GM12878 (cell line): ENCODE data around the gene PKDREJ. TPM values are rescaled to one million over a fixed set of nuclear protein-coding genes. Genes with fewer than 3 reads are reported as not detected.

Experiments
- ATAC-seq: fragments of 200-7000 bp; cut with Tn5 transposase; 3 replicates; pipeline ENCODE4 v1.9.1; 2020; ENCODE audit warnings: mild to moderate bottlenecking, moderate library complexity
- BruUV-seq: library from RNA; stranded (reverse); fragments of 400-500 nt; replicated peaks from 2 replicates; lab custom pipeline; 2021; lab: Mats Ljungman, UMichigan
- CTCF ChIA-PET: fragments of 300-600 bp; sonication (Branson Sonifier 250); formaldehyde crosslinking; extraction: SDS; loops from one replicate; lab custom pipeline; 2021; ENCODE audit warnings: inconsistent platforms; lab: Yijun Ruan, JAX
- POLR2A ChIA-PET: fragments of 350-600 bp; formaldehyde crosslinking; extraction: SDS; loops from one replicate; lab custom pipeline; 2021; ENCODE audit warnings: inconsistent platforms; lab: Charles Lee
- RAD21 ChIA-PET: fragments of 300-600 bp; sonication (Branson Sonifier 250); formaldehyde crosslinking; loops from one replicate; lab custom pipeline; 2023; ENCODE audit warnings: antibody characterized with exemption; ENCODE audit not compliant: unreplicated experiment; lab: Charles Lee
- SMC1A ChIA-PET: fragments of 300-600 bp; sonication (Branson Sonifier 250); formaldehyde crosslinking; loops from one replicate; lab custom pipeline; 2023; ENCODE audit not compliant: unreplicated experiment, uncharacterized antibody; lab: Charles Lee
- DNase-seq: peaks from one replicate; pipeline ENCODE4 v3.0.0-alpha.2; 2011; ENCODE audit warnings: low read depth, low spot score
- FAIRE-seq: peaks from 3 replicates; lab custom pipeline; 2011; peaks lifted over from hg19 to GRCh38; lab: Jason Lieb, UNC
- H2AFZ ChIP-seq: 2 replicates; pipeline ENCODE4 v1.6.0; 2011; ENCODE audit warnings: low read depth, low read length, control low read depth; ENCODE audit not compliant: control insufficient read depth
- H3K27ac ChIP-seq: 2 replicates; pipeline ENCODE4 v1.5.1; 2011; ENCODE audit warnings: control low read depth; ENCODE audit not compliant: control insufficient read depth, insufficient read depth
- H3K27me3 ChIP-seq, 2 experiments: replicated peaks in 1 of 2; 2 replicates each; pipeline versions ENCODE4 v1.6.0 to v1.6.1; 2011; ENCODE audit warnings: low read length in 1 of 2; ENCODE audit not compliant: control insufficient read depth in 2 of 2, insufficient read depth in 2 of 2
- H3K36me3 ChIP-seq, 2 experiments: 2 replicates each; pipeline ENCODE4 v1.5.1; 2011; ENCODE audit warnings: low read length in 1 of 2; ENCODE audit not compliant: control insufficient read depth in 2 of 2, insufficient read depth in 2 of 2
- H3K4me1 ChIP-seq: 2 replicates; pipeline ENCODE4 v1.6.1; 2011; ENCODE audit warnings: mild to moderate bottlenecking, low read length, moderate library complexity, mixed read lengths; ENCODE audit not compliant: control insufficient read depth, insufficient read depth
- H3K4me2 ChIP-seq: 2 replicates; pipeline ENCODE4 v1.6.0; 2011; ENCODE audit warnings: control low read depth; ENCODE audit not compliant: control insufficient read depth, insufficient read depth
- H3K4me3 ChIP-seq: fragments of 200-600 bp; sonication (generic); 2 replicates; pipeline ENCODE4 v1.5.1; 2016
- H3K79me2 ChIP-seq: 2 replicates; pipeline ENCODE4 v1.6.0; 2011; ENCODE audit warnings: low read length; ENCODE audit not compliant: control insufficient read depth, insufficient read depth
- H3K9ac ChIP-seq: 2 replicates; pipeline ENCODE4 v1.8.0; 2011; ENCODE audit warnings: low read length, control low read depth, mixed read lengths; ENCODE audit not compliant: control insufficient read depth, insufficient read depth
- H3K9me3 ChIP-seq: replicated peaks from 3 replicates; pipeline ENCODE4 v1.5.1; 2011; ENCODE audit warnings: mild to moderate bottlenecking, low read length; ENCODE audit not compliant: control insufficient read depth, insufficient read depth
- H4K20me1 ChIP-seq: 2 replicates; pipeline ENCODE4 v1.6.0; 2011; ENCODE audit not compliant: control insufficient read depth, insufficient read depth
- ATF7 ChIP-seq: fragments of 450-650 bp; IDR thresholded peaks from 2 replicates; pipeline ENCODE4 v1.6.1; 2016; ENCODE audit warnings: low read depth, mild to moderate bottlenecking
- HCFC1 ChIP-seq: fragments of 150-350 bp; IDR thresholded peaks from 2 replicates; pipeline ENCODE4 v1.6.1; 2014; ENCODE audit warnings: low read length
- HDAC2 ChIP-seq: fragments of 200-600 bp; sonication (generic); IDR thresholded peaks from 2 replicates; pipeline ENCODE4 v1.6.1; 2017
- IKZF1 ChIP-seq: fragments of 450-650 bp; conservative IDR thresholded peaks from 2 replicates; pipeline ENCODE4 v1.6.1; 2017; ENCODE audit warnings: antibody characterized with exemption, mild to moderate bottlenecking
- MXI1 ChIP-seq: fragments of 150-350 bp; IDR thresholded peaks from 2 replicates; pipeline ENCODE4 v1.6.1; 2011; ENCODE audit warnings: low read depth, mild to moderate bottlenecking, inconsistent platforms, low read length, improper control_type of control experiment
- NBN ChIP-seq: fragments of 450-650 bp; IDR thresholded peaks from 2 replicates; pipeline ENCODE4 v1.6.1; 2016
- NR2F1 ChIP-seq: fragments of 450-650 bp; conservative IDR thresholded peaks from 2 replicates; pipeline ENCODE4 v1.6.1; 2017; ENCODE audit warnings: mild to moderate bottlenecking
- RAD51 ChIP-seq: fragments of 450-650 bp; IDR thresholded peaks from 2 replicates; pipeline ENCODE4 v1.6.1; 2016; ENCODE audit warnings: moderate library complexity, mild to moderate bottlenecking, inconsistent platforms
- RB1 ChIP-seq: fragments of 450-650 bp; formaldehyde crosslinking; IDR thresholded peaks from 2 replicates; pipeline ENCODE4 v1.6.1; 2017; ENCODE audit warnings: mild to moderate bottlenecking, borderline replicate concordance
- SMC3 ChIP-seq: IDR thresholded peaks from 2 replicates; pipeline ENCODE4 v1.6.1; 2011; ENCODE audit warnings: low read length, improper control_type of control experiment, borderline replicate concordance
- ZNF24 ChIP-seq: fragments of 450-650 bp; IDR thresholded peaks from 2 replicates; pipeline ENCODE4 v1.6.1; 2017; ENCODE audit warnings: antibody characterized with exemption, mild to moderate bottlenecking
- WGBS: methylation state at CpG from one replicate; pipeline ENCODE4 v1.1.6; 2016; ENCODE audit warnings: low lambda C conversion rate; ENCODE audit not compliant: insufficient replicate concordance, insufficient coverage; ENCODE audit errors: missing lambda C conversion rate; 5-methylcytosine and 5-hydroxymethylcytosine counted together
- in situ Hi-C: fragments of 300-500 bp; cut with MboI; formaldehyde crosslinking; loops from 9 replicates; pipeline ENCODE4 v1.14.3; 2018; ENCODE audit warnings: mixed read lengths
- intact Hi-C: fragments of 100-400 bp; cut with micrococcal nuclease; formaldehyde crosslinking; loops from one replicate; pipeline ENCODE4 v1.14.2; 2022; ENCODE audit not compliant: unreplicated experiment
- polyA plus RNA-seq, 11 experiments: library from polyadenylated mRNA; depleted of rRNA in 4 of 11; unstranded in 6 of 11; stranded (reverse) in 5 of 11; fragments of >200 nt; fragmentation: Nextera tagmentation in 4 of 11; fragmentation: Illumina TruSeq in 1 of 11; extraction: Ambion mirVana in 4 of 11; extraction: Trizol in 1 of 11; gene quantifications; 1 replicate in 1 of 11; 2 replicates in 10 of 11; pipeline versions ENCODE4 v1.2.1 to v1.2.3, GENCODE V29; 2011 to 2016; ENCODE audit warnings: inconsistent platforms in 2 of 11, missing spikeins in 2 of 11, low read depth in 1 of 11
- total RNA-seq, 4 experiments: library from RNA; depleted of rRNA in 3 of 4; stranded (reverse); fragments of >200 nt in 3 of 4; fragmentation: Illumina TruSeq in 1 of 4; extraction: Trizol in 1 of 4; gene quantifications; 2 replicates each; pipeline versions ENCODE4 v1.2.1 to v1.2.3, GENCODE V29; 2013 to 2021
- TF ChIP-seq, protein P1 (sequence below): fragments of 450-650 bp; IDR thresholded peaks from 2 replicates; pipeline ENCODE4 v1.6.1; 2016; ENCODE audit warnings: mild to moderate bottlenecking
- TF ChIP-seq, protein P2 (sequence below): fragments of 450-650 bp; conservative IDR thresholded peaks from 2 replicates; pipeline ENCODE4 v1.6.1; 2017; ENCODE audit warnings: mild to moderate bottlenecking, moderate library complexity
- TF ChIP-seq, protein P3 (sequence below): IDR thresholded peaks from 2 replicates; pipeline ENCODE4 v1.6.1; 2011; ENCODE audit warnings: mild to moderate bottlenecking, low read depth, low read length, moderate library complexity; ENCODE audit not compliant: insufficient replicate concordance
- TF ChIP-seq, protein P4 (sequence below): fragments of 450-650 bp; IDR thresholded peaks from 2 replicates; pipeline ENCODE4 v1.6.1; 2017; ENCODE audit warnings: mild to moderate bottlenecking, low read depth, inconsistent platforms; ENCODE audit not compliant: poor library complexity, severe bottlenecking
- TF ChIP-seq, protein P5 (sequence below): IDR thresholded peaks from 2 replicates; pipeline ENCODE4 v1.6.1; 2012; ENCODE audit warnings: low read depth, low read length, improper control_type of control experiment

PKDREJ gene
- total and polyA plus RNA-seq, 10 of the 15 experiments (the other 5 are each of a cell fraction or from before 2014, with no cell fraction given): 0.02 to 0.03 TPM; not detected in 8

DNA sequence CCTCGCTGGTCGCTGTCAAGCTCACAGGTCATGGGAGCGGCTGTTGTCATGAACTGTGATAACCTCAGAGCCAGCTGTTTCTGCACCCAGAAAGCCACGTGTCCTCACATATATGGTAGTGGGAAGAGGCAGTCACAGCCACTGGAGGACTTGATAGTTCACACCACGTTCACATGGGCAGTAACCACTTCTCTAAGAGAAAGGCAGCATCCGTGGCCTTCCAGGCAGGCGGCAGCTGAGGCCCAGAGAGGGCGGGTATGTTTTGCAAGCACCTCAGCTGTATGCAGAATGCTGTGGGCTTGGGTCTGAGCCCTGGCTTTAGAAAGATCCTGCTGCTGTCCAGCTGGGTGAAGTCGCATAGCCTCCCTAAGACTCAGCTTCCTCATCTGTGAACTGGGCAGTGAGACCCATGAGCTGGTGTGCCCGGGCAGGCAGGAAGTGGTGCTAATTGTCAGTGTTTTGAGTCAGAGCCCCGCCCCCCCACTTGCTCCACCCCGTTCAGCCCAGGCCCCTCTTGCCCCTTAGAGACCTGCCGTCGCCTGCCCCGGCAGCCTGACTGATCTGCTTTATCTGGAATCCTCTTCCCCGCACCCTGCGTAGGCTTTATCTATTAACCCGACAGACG is 18.0 kb upstream of the PKDREJ start:
- no peak overlapping the region for H3K4me3 ChIP-seq
- POLR2A ChIA-PET: interaction anchor here (1.0 to 2.7 kb wide), 5 partner anchors 8 to 25 kb away, joined by 3 to 9 read pairs (median 3); partner anchors contain the start of genes GTSE1 and TTC38
- peak; percentile 84 for ATAC-seq
- TF ChIP-seq RB1 (no peak), SMC3 (no peak), NBN (peak; percentile 74; the same call in 1 of the 2 replicates), HCFC1 (no peak), NR2F1 (peak; percentile 66; the same call in 1 of the 2 replicates), IKZF1 (peak; percentile 27; the same call in 1 of the 2 replicates), MXI1 (peak; percentile 70), HDAC2 (no peak), RAD51 (peak; percentile 90), ZNF24 (0 out of 2 replicates have a peak, but pooled peaks have one; percentile 41), ATF7 (0 out of 2 replicates have a peak, but pooled peaks have one; percentile 32)
- TF ChIP-seq, protein P1, sequence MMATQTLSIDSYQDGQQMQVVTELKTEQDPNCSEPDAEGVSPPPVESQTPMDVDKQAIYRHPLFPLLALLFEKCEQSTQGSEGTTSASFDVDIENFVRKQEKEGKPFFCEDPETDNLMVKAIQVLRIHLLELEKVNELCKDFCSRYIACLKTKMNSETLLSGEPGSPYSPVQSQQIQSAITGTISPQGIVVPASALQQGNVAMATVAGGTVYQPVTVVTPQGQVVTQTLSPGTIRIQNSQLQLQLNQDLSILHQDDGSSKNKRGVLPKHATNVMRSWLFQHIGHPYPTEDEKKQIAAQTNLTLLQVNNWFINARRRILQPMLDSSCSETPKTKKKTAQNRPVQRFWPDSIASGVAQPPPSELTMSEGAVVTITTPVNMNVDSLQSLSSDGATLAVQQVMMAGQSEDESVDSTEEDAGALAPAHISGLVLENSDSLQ: peak; percentile 16; the same call in 1 of the 2 replicates
- TF ChIP-seq, protein P2, sequence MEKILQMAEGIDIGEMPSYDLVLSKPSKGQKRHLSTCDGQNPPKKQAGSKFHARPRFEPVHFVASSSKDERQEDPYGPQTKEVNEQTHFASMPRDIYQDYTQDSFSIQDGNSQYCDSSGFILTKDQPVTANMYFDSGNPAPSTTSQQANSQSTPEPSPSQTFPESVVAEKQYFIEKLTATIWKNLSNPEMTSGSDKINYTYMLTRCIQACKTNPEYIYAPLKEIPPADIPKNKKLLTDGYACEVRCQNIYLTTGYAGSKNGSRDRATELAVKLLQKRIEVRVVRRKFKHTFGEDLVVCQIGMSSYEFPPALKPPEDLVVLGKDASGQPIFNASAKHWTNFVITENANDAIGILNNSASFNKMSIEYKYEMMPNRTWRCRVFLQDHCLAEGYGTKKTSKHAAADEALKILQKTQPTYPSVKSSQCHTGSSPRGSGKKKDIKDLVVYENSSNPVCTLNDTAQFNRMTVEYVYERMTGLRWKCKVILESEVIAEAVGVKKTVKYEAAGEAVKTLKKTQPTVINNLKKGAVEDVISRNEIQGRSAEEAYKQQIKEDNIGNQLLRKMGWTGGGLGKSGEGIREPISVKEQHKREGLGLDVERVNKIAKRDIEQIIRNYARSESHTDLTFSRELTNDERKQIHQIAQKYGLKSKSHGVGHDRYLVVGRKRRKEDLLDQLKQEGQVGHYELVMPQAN: peak; percentile 41; the same call in 1 of the 2 replicates
- TF ChIP-seq, protein P3, sequence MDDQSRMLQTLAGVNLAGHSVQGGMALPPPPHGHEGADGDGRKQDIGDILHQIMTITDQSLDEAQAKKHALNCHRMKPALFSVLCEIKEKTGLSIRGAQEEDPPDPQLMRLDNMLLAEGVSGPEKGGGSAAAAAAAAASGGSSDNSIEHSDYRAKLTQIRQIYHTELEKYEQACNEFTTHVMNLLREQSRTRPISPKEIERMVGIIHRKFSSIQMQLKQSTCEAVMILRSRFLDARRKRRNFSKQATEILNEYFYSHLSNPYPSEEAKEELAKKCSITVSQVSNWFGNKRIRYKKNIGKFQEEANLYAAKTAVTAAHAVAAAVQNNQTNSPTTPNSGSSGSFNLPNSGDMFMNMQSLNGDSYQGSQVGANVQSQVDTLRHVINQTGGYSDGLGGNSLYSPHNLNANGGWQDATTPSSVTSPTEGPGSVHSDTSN: no peak
- TF ChIP-seq, protein P4, sequence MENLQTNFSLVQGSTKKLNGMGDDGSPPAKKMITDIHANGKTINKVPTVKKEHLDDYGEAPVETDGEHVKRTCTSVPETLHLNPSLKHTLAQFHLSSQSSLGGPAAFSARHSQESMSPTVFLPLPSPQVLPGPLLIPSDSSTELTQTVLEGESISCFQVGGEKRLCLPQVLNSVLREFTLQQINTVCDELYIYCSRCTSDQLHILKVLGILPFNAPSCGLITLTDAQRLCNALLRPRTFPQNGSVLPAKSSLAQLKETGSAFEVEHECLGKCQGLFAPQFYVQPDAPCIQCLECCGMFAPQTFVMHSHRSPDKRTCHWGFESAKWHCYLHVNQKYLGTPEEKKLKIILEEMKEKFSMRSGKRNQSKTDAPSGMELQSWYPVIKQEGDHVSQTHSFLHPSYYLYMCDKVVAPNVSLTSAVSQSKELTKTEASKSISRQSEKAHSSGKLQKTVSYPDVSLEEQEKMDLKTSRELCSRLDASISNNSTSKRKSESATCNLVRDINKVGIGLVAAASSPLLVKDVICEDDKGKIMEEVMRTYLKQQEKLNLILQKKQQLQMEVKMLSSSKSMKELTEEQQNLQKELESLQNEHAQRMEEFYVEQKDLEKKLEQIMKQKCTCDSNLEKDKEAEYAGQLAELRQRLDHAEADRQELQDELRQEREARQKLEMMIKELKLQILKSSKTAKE: peak; percentile 42
- TF ChIP-seq, protein P5, sequence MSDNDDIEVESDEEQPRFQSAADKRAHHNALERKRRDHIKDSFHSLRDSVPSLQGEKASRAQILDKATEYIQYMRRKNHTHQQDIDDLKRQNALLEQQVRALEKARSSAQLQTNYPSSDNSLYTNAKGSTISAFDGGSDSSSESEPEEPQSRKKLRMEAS: peak; percentile 20; the same call in 1 of the 2 replicates

More for the DNA sequence above, 18.0 kb upstream of the PKDREJ start:
- 41% methylated on average over 19 of the region's 19 CpGs for WGBS
- H3K4me2 ChIP-seq: no peak overlapping the region
- CTCF ChIA-PET: interaction anchor here (1.1 kb wide), 2 partner anchors 31 to 275 kb away, joined by 3 read pairs; no protein-coding TSS in a partner anchor
- H4K20me1 ChIP-seq: no peaks in the 10 kb centered on the region
- peaks cover 13 to 17% of the 10 kb centered on the region in 2 experiments for H3K36me3 ChIP-seq
- intact Hi-C loops (no loop called here), in situ Hi-C loops (no loop called here)
- H3K27ac ChIP-seq: no peak overlapping the region; the same call in 1 of the 2 replicates
- no peak overlapping the region for H2AFZ ChIP-seq
- H3K27me3 ChIP-seq: no peaks in the 10 kb centered on the region
- H3K9me3 ChIP-seq: no peaks in the 10 kb centered on the region
- RAD21 ChIA-PET: interaction anchor here (1.6 to 2.0 kb wide), 2 partner anchors 13 to 31 kb away, joined by 4 to 8 read pairs; partner anchors contain the start of genes CDPF1 and TTC38
- SMC1A ChIA-PET: interaction anchor here (0.9 to 1.5 kb wide), 4 partner anchors 11 to 16 kb away, joined by 3 to 7 read pairs (median 4); partner anchors contain the start of genes GTSE1 and TTC38
- BruUV-seq: no TSS peak
- H3K79me2 ChIP-seq: no peaks in the 10 kb centered on the region
- no peak for FAIRE-seq
- no peak for DNase-seq
- H3K9ac ChIP-seq: no peak overlapping the region
- H3K4me1 ChIP-seq: peaks cover 4% of the 10 kb centered on the region; the same call in 1 of the 2 replicates
